ENCODE data around the gene NDUFB7. TPM values are rescaled to one million over a fixed set of nuclear protein-coding genes. Genes with fewer than 3 reads are reported as not detected.

Gene NDUFB7
- polyA plus RNA-seq, 1 donor (not counting 4 experiments of a cell fraction or from before 2014, with no cell fraction given), result 146 TPM

- H3K9ac ChIP-seq (ENCODE audit: control insufficient read depth, extremely low read depth, insufficient read depth, low read length), result peak within 1 kb of the TSS; percentile 99
- H3K36me3 ChIP-seq (ENCODE audit: control insufficient read depth in 2 of 2, extremely low read depth in 1 of 2, insufficient read depth in 2 of 2, low read length in 2 of 2), result peaks cover 24 to 35% of the 10 kb centered on the region in 2 experiments
- no peaks in the 10 kb centered on the region for H3K9me3 ChIP-seq (ENCODE audit: control insufficient read depth, low read depth, low read length)
- H3K4me1 ChIP-seq (ENCODE audit: control insufficient read depth, extremely low read depth, insufficient read depth, low read length), result peaks cover 35% of the 10 kb centered on the region
- H3K79me2 ChIP-seq (ENCODE audit: control insufficient read depth, insufficient read depth, low read length), result peaks cover 31% of the 10 kb centered on the region
- H3K27me3 ChIP-seq (ENCODE audit: control insufficient read depth, extremely low read depth, insufficient read depth, low read length), result no peaks in the 10 kb centered on the region
- H4K20me1 ChIP-seq (ENCODE audit: control insufficient read depth, extremely low read depth, insufficient read depth, low read length), result peaks cover 24% of the 10 kb centered on the region
- peak within 1 kb of the TSS; percentile 97 for H3K27ac ChIP-seq (ENCODE audit: control insufficient read depth, insufficient read depth, low read length)
- H3K4me2 ChIP-seq (ENCODE audit: control insufficient read depth, extremely low read depth, insufficient read depth, low read depth, low read length), result peak within 1 kb of the TSS; percentile 94
- H2AFZ ChIP-seq (ENCODE audit: control insufficient read depth, low read length), result peak within 1 kb of the TSS; percentile 2
- dilution Hi-C loops (cut with MboI; ENCODE audit: extremely low pct_ligation_motif_present, low sequenced_read_pairs), result no loop called here
- TF ChIP-seq CTCF (optimal IDR thresholded peaks at IDR 0.05 in 1 of 3, IDR thresholded peaks at IDR 0.05 in 1 of 3, conservative IDR thresholded peaks at IDR 0.05 in 1 of 3; ENCODE audit: extremely low read depth in 1 of 3, insufficient read depth in 2 of 3, low read length in 3 of 3), result no peak
- no peak for TF ChIP-seq EZH2 (IDR thresholded peaks at IDR 0.05; ENCODE audit: low read length)
- FAIRE-seq (no peak), DNase-seq (ENCODE audit: low read depth, low spot score) (peak; percentile 69)
- H3K9me1 ChIP-seq (ENCODE audit: control insufficient read depth, extremely low read depth, insufficient read depth, low read length), result peaks cover 4% of the 10 kb centered on the region
- peak within 1 kb of the TSS; percentile 83 to 99 (median 90) for H3K4me3 ChIP-seq (ENCODE audit: control insufficient read depth in 2 of 3, extremely low read depth in 1 of 3, insufficient read depth in 2 of 3, low read depth in 1 of 3, low read length in 3 of 3)
Measured at GRCh38 chr19:14517840-14518505, 53.9 kb downstream of the NDUFB7 start, which contains the start of gene DNAJB1. Gene DNAJB1 (minus strand): TSS chr19:14518397. CDS start chr19:14518349, 48 bp downstream.

- Histone ChIP-seq H3K9me3 (ENCODE audit: control insufficient read depth, low read depth, low read length) (no peaks in the 10 kb centered on the region), H3K36me3 (ENCODE audit: control insufficient read depth in 2 of 2, extremely low read depth in 1 of 2, insufficient read depth in 2 of 2, low read length in 2 of 2) (peaks cover 24 to 35% of the 10 kb centered on the region in 2 experiments), H3K27me3 (ENCODE audit: control insufficient read depth, extremely low read depth, insufficient read depth, low read length) (no peaks in the 10 kb centered on the region), H4K20me1 (ENCODE audit: control insufficient read depth, extremely low read depth, insufficient read depth, low read length) (peaks cover 24% of the 10 kb centered on the region), H3K9me1 (ENCODE audit: control insufficient read depth, extremely low read depth, insufficient read depth, low read length) (peaks cover 4% of the 10 kb centered on the region), H3K27ac (ENCODE audit: control insufficient read depth, insufficient read depth, low read length) (peak overlapping the region; percentile 94), H3K79me2 (ENCODE audit: control insufficient read depth, insufficient read depth, low read length) (peaks cover 31% of the 10 kb centered on the region), H2AFZ (ENCODE audit: control insufficient read depth, low read length) (no peak overlapping the region), H3K4me2 (ENCODE audit: control insufficient read depth, extremely low read depth, insufficient read depth, low read depth, low read length) (peak overlapping the region; percentile 94), H3K9ac (ENCODE audit: control insufficient read depth, extremely low read depth, insufficient read depth, low read length) (peak overlapping the region; percentile 99), H3K4me3 (ENCODE audit: control insufficient read depth in 2 of 3, extremely low read depth in 1 of 3, insufficient read depth in 2 of 3, low read depth in 1 of 3, low read length in 3 of 3) (peak overlapping the region; percentile 83 to 99 (median 90)), H3K4me1 (ENCODE audit: control insufficient read depth, extremely low read depth, insufficient read depth, low read length) (peaks cover 35% of the 10 kb centered on the region)
- dilution Hi-C loops (cut with MboI; ENCODE audit: extremely low pct_ligation_motif_present, low sequenced_read_pairs), result no loop called here
- FAIRE-seq (no peak), DNase-seq (ENCODE audit: low read depth, low spot score) (no peak)
- TF ChIP-seq CTCF (optimal IDR thresholded peaks at IDR 0.05 in 1 of 3, IDR thresholded peaks at IDR 0.05 in 1 of 3, conservative IDR thresholded peaks at IDR 0.05 in 1 of 3; ENCODE audit: extremely low read depth in 1 of 3, insufficient read depth in 2 of 3, low read length in 3 of 3), result no peak
Measured at GRCh38 chr19:14517446-14517839, 54.4 kb downstream of the NDUFB7 start.

Data from keratinocyte (primary cell).